Endothelial cell of umbilical vein (primary cell): ENCODE data around the gene CEP85L. TPM values are rescaled to one million over a fixed set of nuclear protein-coding genes. Genes with fewer than 3 reads are reported as not detected.

ENCODE experiments used
- BruUV-seq: library from RNA; stranded (reverse); fragments of 400-500 nt; replicated peaks from 2 replicates; lab custom pipeline; 2021; lab: Mats Ljungman, UMichigan
- CTCF ChIA-PET: fragments of 300-600, 350-600 bp; sonication (Branson Sonifier 250); formaldehyde crosslinking; loops from one replicate; lab custom pipeline; 2021; ENCODE audit warnings: antibody characterized with exemption, inconsistent platforms; lab: Charles Lee
- POLR2A ChIA-PET: fragments of 300-600, 350-600 bp; sonication (Branson Sonifier 250); formaldehyde crosslinking; loops from one replicate; lab custom pipeline; 2021; ENCODE audit warnings: antibody characterized with exemption, inconsistent platforms; lab: Charles Lee
- DNase-seq: peaks from one replicate; pipeline ENCODE4 v3.0.0-alpha.2; 2011; ENCODE audit warnings: low read depth, low spot score
- FAIRE-seq: peaks from 2 replicates; lab custom pipeline; 2011; peaks lifted over from hg19 to GRCh38; lab: Jason Lieb, UNC
- H2AFZ ChIP-seq: 2 replicates; pipeline ENCODE4 v1.6.0; 2012; ENCODE audit warnings: low read depth, low read length, control low read depth, inconsistent platforms
- H3K27ac ChIP-seq: 2 replicates; pipeline ENCODE4 v1.5.1; 2011; ENCODE audit warnings: low read depth, mild to moderate bottlenecking, control low read depth, low read length, moderate library complexity; ENCODE audit not compliant: insufficient read depth
- H3K27me3 ChIP-seq, 2 experiments: 2 replicates each; pipeline versions ENCODE4 v1.6.0 to v1.6.1; 2011; ENCODE audit warnings: low read length in 2 of 2, mixed read lengths in 1 of 2; ENCODE audit not compliant: control insufficient read depth in 2 of 2, insufficient read depth in 2 of 2
- H3K36me3 ChIP-seq, 2 experiments: 2 replicates in 1 of 2; 3 replicates in 1 of 2; pipeline ENCODE4 v1.5.1; 2011; ENCODE audit warnings: low read length in 2 of 2, mild to moderate bottlenecking in 1 of 2, moderate library complexity in 1 of 2; ENCODE audit not compliant: control insufficient read depth in 2 of 2, insufficient read depth in 2 of 2; ENCODE audit errors: extremely low read depth in 1 of 2
- H3K4me1 ChIP-seq: 3 replicates; pipeline ENCODE4 v1.5.1; 2011; ENCODE audit warnings: mild to moderate bottlenecking, low read length; ENCODE audit not compliant: control insufficient read depth, insufficient read depth; ENCODE audit errors: extremely low read depth
- H3K4me2 ChIP-seq: 2 replicates; pipeline ENCODE4 v1.6.1; 2011; ENCODE audit warnings: low read length, control low read depth, mixed read lengths; ENCODE audit not compliant: insufficient read depth
- H3K4me3 ChIP-seq, 3 experiments: fragments of 200-600 bp in 1 of 3; sonication (generic), shearing (Covaris generic) in 1 of 3; replicated peaks in 1 of 3; 2 replicates each; pipeline ENCODE4 v1.5.1; 2011 to 2016; ENCODE audit warnings: control low read depth in 3 of 3, low read length in 3 of 3, mild to moderate bottlenecking in 2 of 3, inconsistent platforms in 1 of 3, low read depth in 1 of 3, moderate library complexity in 1 of 3; ENCODE audit not compliant: insufficient read depth in 1 of 3
- H3K79me2 ChIP-seq: 2 replicates; pipeline ENCODE4 v1.6.0; 2012; ENCODE audit warnings: low read length, inconsistent platforms; ENCODE audit not compliant: control insufficient read depth, insufficient read depth
- H3K9ac ChIP-seq: replicated peaks from 2 replicates; pipeline ENCODE3; 2011; ENCODE audit warnings: low read length, control low read depth; ENCODE audit not compliant: insufficient read depth; ENCODE audit errors: extremely low read depth
- H3K9me1 ChIP-seq: replicated peaks from 3 replicates; pipeline ENCODE4 v1.6.0; 2011; ENCODE audit warnings: mild to moderate bottlenecking, low read length; ENCODE audit not compliant: control insufficient read depth, insufficient read depth; ENCODE audit errors: extremely low read depth
- H3K9me3 ChIP-seq: replicated peaks from 2 replicates; pipeline ENCODE4 v1.5.1; 2012; ENCODE audit warnings: low read length, inconsistent platforms; ENCODE audit not compliant: control insufficient read depth, insufficient read depth
- H4K20me1 ChIP-seq: replicated peaks from 2 replicates; pipeline ENCODE3; 2011; ENCODE audit warnings: mild to moderate bottlenecking, low read length; ENCODE audit not compliant: control insufficient read depth, insufficient read depth; ENCODE audit errors: extremely low read depth
- CTCF ChIP-seq, 2 donors: IDR thresholded peaks; 1 replicate in 1 of 2; 2 replicates in 1 of 2; pipeline ENCODE4 v1.5.1; 2011; ENCODE audit warnings: low read length in 2 of 2, mild to moderate bottlenecking in 2 of 2, moderate library complexity in 2 of 2, control low read depth in 1 of 2, inconsistent platforms in 1 of 2, low read depth in 1 of 2; ENCODE audit not compliant: insufficient read depth in 1 of 2; ENCODE audit errors: extremely low read depth in 1 of 2
- EZH2 ChIP-seq: IDR thresholded peaks from 2 replicates; pipeline ENCODE4 v1.6.1; 2012; ENCODE audit warnings: borderline replicate concordance, low read depth, mild to moderate bottlenecking, moderate library complexity, low read length, inconsistent platforms; ENCODE audit not compliant: severe bottlenecking
- FOS ChIP-seq: IDR thresholded peaks from 2 replicates; pipeline ENCODE4 v1.6.1; 2011; ENCODE audit warnings: mild to moderate bottlenecking, low read length, moderate library complexity, borderline replicate concordance; ENCODE audit not compliant: insufficient read depth
- GATA2 ChIP-seq: IDR thresholded peaks from 2 replicates; pipeline ENCODE4 v1.7.0; 2011; ENCODE audit warnings: low read depth, mild to moderate bottlenecking, moderate library complexity, mixed read lengths, low read length; ENCODE audit not compliant: insufficient read length, insufficient read depth
- JUN ChIP-seq: IDR thresholded peaks from 2 replicates; pipeline ENCODE4 v1.6.1; 2011; ENCODE audit warnings: borderline replicate concordance, low read depth; ENCODE audit not compliant: insufficient read length, insufficient read depth
- MAX ChIP-seq: IDR thresholded peaks from 2 replicates; pipeline ENCODE4 v1.6.1; 2011; ENCODE audit not compliant: insufficient read depth, insufficient read length
- MYC ChIP-seq: IDR thresholded peaks from one replicate; pipeline ENCODE4 v1.6.1; 2011; ENCODE audit warnings: mild to moderate bottlenecking, low read depth, low read length
- POLR2A ChIP-seq: IDR thresholded peaks from 2 replicates; pipeline ENCODE4 v1.6.1; 2012; ENCODE audit warnings: low read depth, mild to moderate bottlenecking, control low read depth, low read length
- POLR2AphosphoS5 ChIP-seq: IDR thresholded peaks from 2 replicates; pipeline ENCODE4 v1.6.1; 2012; ENCODE audit warnings: low read depth, mild to moderate bottlenecking, control low read depth, low read length, moderate library complexity; ENCODE audit not compliant: insufficient read depth
- dilution Hi-C: fragments of 300-500 bp; cut with MboI; formaldehyde crosslinking; loops from one replicate; pipeline ENCODE4 v1.15.0; 2019; ENCODE audit warnings: low sequenced_read_pairs; ENCODE audit not compliant: extremely low pct_ligation_motif_present
- intact Hi-C: fragments of 100-400 bp; cut with micrococcal nuclease; formaldehyde crosslinking; loops from one replicate; pipeline ENCODE4 v1.10.0; 2022
- polyA plus RNA-seq, 4 experiments: library from polyadenylated mRNA; depleted of rRNA in 3 of 4; stranded (reverse) in 3 of 4; unstranded in 1 of 4; fragments of >200 nt; gene quantifications; 2 replicates each; pipeline versions ENCODE4 v1.2.1 to v1.2.3, GENCODE V29; 2011 to 2012; ENCODE audit warnings: missing spikeins in 1 of 4
- total RNA-seq: library from RNA; stranded (reverse); gene quantifications from 2 replicates; pipeline ENCODE4 v1.2.3, GENCODE V29; 2021

CEP85L gene
- total and polyA plus RNA-seq, 2 donors (not counting 3 experiments of a cell fraction or from before 2014, with no cell fraction given): 1.8 to 9.2 TPM

GRCh38 chr6:118514689-118515088 lies 136.7 kb downstream of the CEP85L start:
- Histone ChIP-seq H3K27me3 (no peaks in the 10 kb centered on the region), H3K9ac (no peak overlapping the region), H3K4me2 (no peak overlapping the region), H2AFZ (no peak overlapping the region), H3K9me1 (no peaks in the 10 kb centered on the region), H3K27ac (no peak overlapping the region), H3K4me1 (no peaks in the 10 kb centered on the region), H4K20me1 (no peaks in the 10 kb centered on the region), H3K79me2 (peaks cover 2% of the 10 kb centered on the region), H3K36me3 (no peaks in the 10 kb centered on the region), H3K9me3 (no peaks in the 10 kb centered on the region), H3K4me3 (no peak overlapping the region)
- CTCF ChIA-PET: interaction anchor here (1.0 to 1.4 kb wide), 2 partner anchors 66 to 223 kb away, joined by 3 to 5 read pairs; no protein-coding TSS in a partner anchor
- intact Hi-C loops: no loop called here
- dilution Hi-C loops: no loop called here
- BruUV-seq: no TSS peak
- TF ChIP-seq POLR2AphosphoS5 (no peak), FOS (no peak), POLR2A (no peak), CTCF (IDR thresholded peaks at IDR 0.05; ENCODE audit: extremely low read depth in 1 of 2, insufficient read depth in 1 of 2, low read depth in 1 of 2, low read length in 2 of 2) (no peak), JUN (no peak), MYC (no peak), GATA2 (no peak), EZH2 (no peak), MAX (no peak)
- FAIRE-seq (no peak), DNase-seq (no peak)
- POLR2A ChIA-PET: no interaction called here
